NCI-H146 treated with DMSO at 0.1 percent for 48 hours (cell line): ENCODE data around the gene ADGRF3.
"Not testable (repeated sequence)": the region's sequence is repeated elsewhere in the genome, so short reads cannot be mapped to it uniquely, and the experiment has no call there.

Experiments
- DNase-seq: peaks from one replicate; lab custom pipeline; 2025; ENCODE audit not compliant: unreplicated experiment; lab: John Stamatoyannopoulos, UW

Gene ADGRF3

DNA sequence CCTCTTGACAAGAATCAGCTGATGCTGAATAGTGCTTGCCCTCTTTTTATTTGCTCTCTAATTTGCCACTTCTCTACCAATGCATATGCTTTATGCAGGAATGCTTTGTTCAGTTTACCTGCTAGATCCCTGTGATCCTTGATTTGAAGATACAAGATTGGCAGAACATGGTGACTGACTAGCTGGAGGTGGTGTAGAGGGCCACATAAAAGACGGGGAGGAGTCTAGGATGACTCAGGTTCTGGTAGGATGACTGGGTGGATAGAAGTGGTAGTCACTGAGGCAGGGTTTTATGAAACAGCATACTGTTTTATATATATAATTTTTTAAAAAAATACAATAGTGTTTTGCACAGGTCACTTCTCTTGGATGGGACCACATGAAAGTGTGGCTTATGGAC, 6.3 kb upstream of the ADGRF3 start:
- no peak for DNase-seq

GRCh38 chr2:26351375-26352090, 4.9 kb upstream of the ADGRF3 start:
- DNase-seq = no peak

DNA sequence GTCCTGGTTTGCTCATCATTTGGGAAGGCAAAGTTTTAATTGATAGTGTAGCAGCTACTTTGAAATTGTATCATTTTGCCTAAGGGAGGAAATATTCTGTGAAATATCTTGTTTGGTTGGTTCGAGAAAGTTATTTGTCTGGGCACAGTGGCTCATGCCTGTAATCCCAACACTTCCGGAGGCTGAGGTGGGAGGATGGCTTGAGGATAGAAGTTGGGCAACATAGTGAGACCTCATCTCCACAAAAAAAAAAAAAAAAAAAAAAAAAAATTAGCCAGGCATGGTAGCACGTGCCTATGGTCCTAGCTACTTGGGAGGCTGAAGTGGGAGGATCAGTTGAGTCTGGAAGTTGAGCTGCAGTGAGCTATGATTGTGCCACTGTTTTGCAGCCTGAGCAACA, 3.1 kb upstream of the ADGRF3 start:
- DNase-seq = no peak

DNA sequence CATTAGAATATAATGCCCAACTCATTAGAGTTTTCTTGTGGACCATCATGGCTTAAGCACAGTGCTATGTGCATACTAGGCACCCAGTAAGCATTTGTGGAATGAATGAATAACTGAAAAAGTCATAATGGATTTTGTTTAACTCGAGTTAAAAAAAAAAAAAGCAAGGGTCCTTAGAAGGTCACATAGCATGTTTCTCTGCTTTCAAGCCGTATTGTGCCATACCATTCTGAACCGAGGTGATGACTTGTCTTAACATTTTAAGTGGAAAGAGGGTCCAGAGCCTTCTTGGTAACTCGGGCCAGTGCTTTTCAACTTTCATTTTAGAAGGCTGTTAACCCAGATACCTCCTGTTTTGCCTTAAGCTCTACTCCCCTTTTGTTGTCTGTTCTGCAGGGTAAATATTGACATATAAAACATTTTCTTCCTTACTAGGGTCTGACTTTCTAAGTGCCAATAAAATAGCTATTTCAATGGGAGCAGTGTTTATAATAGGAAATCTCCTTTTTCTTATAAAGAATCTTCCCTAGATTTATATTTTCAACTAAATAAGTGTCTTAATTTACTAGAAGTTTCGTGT, 787 bp upstream of the ADGRF3 start:
- no peak for DNase-seq

GRCh38 chr2:26345545-26346453, 790 bp downstream of the ADGRF3 start, which contains the start of gene SELENOI:
Gene SELENOI (plus strand): TSS chr2:26346143. CDS start chr2:26346233, 90 bp downstream.
- DNase-seq = peak; percentile 98

GRCh38 chr2:26345283-26345544, 1.4 kb downstream of the ADGRF3 start:
- DNase-seq = peak; percentile 55

DNA sequence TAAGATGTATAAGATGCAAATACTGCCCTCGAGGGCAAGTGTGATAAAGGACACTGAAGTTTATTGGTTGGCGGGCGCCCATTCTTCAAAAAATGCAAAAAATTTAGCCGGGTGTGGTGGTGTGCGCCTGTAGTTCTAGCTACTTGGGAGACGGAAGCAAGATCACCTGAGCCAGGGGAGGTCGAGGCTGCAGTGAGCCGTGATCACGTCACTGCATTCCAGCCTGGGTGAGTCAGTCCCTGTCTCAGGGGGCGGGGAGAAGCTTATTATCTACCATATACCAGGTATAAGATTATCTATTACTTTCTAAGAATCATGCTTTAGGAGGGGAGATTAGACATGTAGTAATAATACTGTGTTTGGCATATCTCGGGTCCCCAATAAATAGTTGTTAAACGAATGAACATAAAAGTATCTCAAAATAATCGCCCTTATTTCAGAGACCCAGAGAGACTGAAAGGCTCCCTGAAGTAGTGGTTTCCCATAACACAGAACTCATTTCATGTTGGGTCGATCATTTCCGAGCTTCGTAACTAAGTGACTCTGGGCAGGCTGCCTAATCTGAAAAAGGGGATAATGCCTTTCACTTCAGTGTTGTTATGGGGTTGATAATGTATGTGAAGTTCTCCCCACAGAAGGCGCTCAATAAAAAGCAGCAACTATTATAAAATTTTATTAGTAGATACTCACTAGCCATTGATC, 1.9 kb downstream of the ADGRF3 start:
- no peak for DNase-seq

DNA sequence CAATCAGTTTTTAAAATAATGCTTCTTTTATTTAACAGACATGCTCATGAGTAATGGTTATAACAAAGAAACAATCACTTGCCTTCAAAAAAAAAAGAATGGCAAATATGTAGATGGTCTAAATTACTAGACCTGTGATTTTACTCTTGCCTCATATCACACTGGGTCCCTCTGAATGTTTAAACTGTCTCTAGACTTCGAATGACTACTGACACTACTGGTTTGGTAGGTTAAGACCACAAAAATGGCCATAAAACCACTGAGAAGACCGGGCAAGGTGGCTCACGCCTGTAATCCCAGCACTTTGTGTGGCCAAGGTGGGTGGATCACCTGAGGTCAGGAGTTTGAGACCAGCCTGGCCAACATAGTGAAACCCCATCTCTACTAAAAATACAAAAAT, 5.8 kb downstream of the ADGRF3 start:
- DNase-seq = no peak

DNA sequence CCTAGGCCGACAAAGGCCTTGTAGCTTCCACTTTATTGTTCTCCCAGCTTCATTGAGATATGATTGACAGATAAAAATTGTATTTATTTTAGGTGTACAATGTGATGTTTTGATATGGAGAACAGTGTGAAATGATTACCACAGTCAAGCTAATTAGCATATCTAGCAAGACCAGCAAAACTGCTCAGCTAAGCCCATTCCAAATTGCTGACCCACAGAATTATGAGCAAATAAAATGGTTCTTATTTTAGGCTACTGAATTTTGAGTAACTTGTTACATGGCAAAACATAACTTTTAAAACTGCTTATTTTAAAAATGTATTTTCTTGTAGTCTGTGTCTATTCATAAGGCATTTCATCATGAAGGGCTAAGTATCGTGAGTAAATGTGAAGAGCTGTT, 9.3 kb downstream of the ADGRF3 start:
- DNase-seq = no peak

GRCh38 chr2:26336719-26337118, 9.9 kb downstream of the ADGRF3 start:
- no peak for DNase-seq

- no peak for DNase-seq
Observed at GRCh38 chr2:26335231-26335630, 11.4 kb downstream of the ADGRF3 start.

DNA sequence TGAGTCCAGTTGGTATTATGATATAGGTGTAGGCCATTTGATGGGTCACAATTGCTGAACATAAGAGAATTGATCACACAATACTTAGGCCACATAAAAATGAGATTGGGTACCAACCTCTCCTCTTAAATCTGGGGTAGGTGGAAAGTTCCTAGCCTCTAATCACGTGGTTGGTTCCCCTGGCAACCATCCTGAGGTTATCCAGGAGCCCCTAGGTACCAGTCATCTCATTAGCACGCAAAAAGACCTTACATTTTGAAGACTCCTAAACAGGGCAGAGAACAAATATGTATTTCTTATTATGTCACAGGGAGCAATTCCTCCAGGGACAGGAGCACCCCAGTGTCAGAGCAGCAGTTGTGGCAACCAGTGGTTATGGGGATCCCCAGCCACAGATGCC, 13.3 kb downstream of the ADGRF3 start:
- DNase-seq = no peak

- not testable (repeated sequence) for DNase-seq
Observed at GRCh38 chr2:26331321-26331720, 15.3 kb downstream of the ADGRF3 start.

GRCh38 chr2:26330604-26331003, 16.0 kb downstream of the ADGRF3 start:
- DNase-seq = no peak

DNA sequence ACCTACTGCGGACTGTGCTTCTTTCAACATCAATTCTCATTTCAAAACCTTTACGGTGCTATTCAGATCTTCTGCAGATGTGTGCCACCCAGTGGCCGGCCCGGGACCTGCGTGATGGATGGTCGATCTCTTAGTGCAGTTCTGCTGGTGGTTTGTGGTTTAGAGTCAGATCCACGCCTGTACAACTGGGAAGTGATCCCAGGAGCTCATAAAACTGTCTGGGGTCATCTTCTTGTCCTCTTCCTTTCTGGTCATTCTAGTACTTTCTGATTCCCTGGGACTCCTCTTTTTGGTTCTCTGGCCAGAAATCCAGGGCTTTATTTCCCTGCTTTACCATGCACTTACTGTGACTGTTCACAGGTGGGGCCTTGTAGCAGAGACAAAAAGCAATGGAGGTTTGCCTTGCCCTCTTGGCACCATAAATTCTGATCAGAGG, 16.5 kb downstream of the ADGRF3 start:
- DNase-seq = peak; percentile 73

GRCh38 chr2:26329083-26329482, 17.5 kb downstream of the ADGRF3 start:
- not testable (repeated sequence) for DNase-seq

GRCh38 chr2:26327291-26328272, 19.0 kb downstream of the ADGRF3 start:
- no peak for DNase-seq

DNA sequence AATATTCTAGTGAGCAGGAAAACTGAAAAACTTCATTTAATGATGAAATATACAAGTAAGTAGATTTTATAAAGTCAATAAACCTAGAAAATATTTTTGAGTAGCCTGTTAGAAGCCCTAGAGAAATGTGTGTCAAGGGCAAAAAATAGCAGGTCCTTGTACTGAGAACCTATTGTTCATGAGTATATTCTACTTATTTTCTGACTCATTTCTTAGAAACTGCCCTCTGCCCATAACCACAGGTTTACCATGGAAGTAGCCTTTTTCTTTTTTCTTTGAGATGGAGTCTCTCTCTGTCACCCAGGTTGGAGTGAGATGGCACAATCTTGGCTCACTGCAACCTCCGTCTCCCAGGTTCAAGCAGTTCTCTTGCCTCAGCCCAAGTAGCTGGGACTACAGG, 20.1 kb downstream of the ADGRF3 start:
- no peak for DNase-seq

DNA sequence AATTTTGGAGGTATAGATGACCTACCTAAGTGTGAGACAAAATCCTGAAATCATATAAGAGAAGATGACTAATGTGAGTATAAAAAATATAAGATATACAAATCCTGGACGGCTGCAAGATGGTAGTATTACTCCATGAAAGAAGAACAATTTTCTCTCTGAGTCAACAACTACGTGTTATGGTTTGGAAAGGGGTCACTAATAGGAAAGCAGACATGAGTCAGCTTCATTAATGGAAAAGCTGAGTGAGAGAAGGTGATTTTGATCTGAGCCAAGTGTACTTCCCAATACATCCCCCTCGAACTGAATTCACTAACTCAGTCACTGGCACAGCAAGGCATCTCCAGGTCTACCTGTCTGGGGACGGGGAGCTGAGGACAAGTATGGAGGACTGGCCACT, 20.7 kb downstream of the ADGRF3 start:
- DNase-seq = no peak

DNA sequence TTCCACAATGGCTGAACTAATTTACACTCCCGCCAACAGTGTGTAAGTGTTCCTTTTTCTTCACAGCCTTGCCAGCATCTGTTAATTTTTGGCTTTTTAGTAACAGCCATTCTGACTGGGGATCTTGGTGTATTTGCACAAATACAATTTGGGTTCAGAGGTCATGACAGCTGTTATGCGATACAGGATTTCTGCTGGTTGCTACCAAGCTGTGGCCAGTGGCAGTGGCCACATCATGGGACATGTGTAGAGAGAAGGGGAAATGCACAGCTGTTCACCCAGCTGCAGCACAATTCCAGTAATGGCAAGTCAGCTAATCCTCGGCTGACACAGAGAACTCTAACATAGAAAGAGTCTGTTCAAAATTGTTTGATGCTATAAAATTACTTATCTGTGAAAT, 21.7 kb downstream of the ADGRF3 start:
- DNase-seq = no peak
